H1 (cell line): ENCODE measurements around the gene NEO1.

Experiments
- ATF3 ChIP-seq: IDR thresholded peaks from 2 replicates; pipeline ENCODE4 v1.6.1; 2011; ENCODE audit warnings: low read depth, mild to moderate bottlenecking, low read length; ENCODE audit not compliant: insufficient read depth
- CHD1 ChIP-seq: IDR thresholded peaks from 2 replicates; pipeline ENCODE4 v1.6.1; 2012; ENCODE audit warnings: low read depth, low read length, improper control_type of control experiment
- EZH2 ChIP-seq: fragments of 200-600 bp; sonication (generic); IDR thresholded peaks from 2 replicates; pipeline ENCODE4 v1.7.1; 2012; ENCODE audit warnings: low read depth, mild to moderate bottlenecking, moderate library complexity, low read length, inconsistent platforms; ENCODE audit not compliant: severe bottlenecking
- KDM1A ChIP-seq: fragments of 200-600, 300-600 bp; sonication (generic); IDR thresholded peaks from 2 replicates; pipeline ENCODE4 v1.7.1; 2016; ENCODE audit warnings: mild to moderate bottlenecking, low read length, borderline replicate concordance
- PHF8 ChIP-seq: fragments of 200-600 bp; sonication (generic); conservative IDR thresholded peaks from 2 replicates; pipeline ENCODE4 v1.7.1; 2012; ENCODE audit warnings: low read depth, mild to moderate bottlenecking, inconsistent platforms, low read length, moderate library complexity
- POLR2A ChIP-seq, 2 experiments: IDR thresholded peaks; 1 replicate in 1 of 2; 2 replicates in 1 of 2; pipeline ENCODE4 v1.6.1; 2011; ENCODE audit warnings: low read depth in 2 of 2, low read length in 2 of 2, mild to moderate bottlenecking in 2 of 2; ENCODE audit errors: control extremely low read depth in 1 of 2
- POLR2AphosphoS5 ChIP-seq: IDR thresholded peaks from 2 replicates; pipeline ENCODE4 v1.6.1; 2011; ENCODE audit warnings: low read depth, low read length
- TAF1 ChIP-seq: IDR thresholded peaks from 2 replicates; pipeline ENCODE4 v1.6.1; 2011; ENCODE audit warnings: mild to moderate bottlenecking, low read depth, low read length
- USF2 ChIP-seq: IDR thresholded peaks from 2 replicates; pipeline ENCODE4 v1.6.1; 2011; ENCODE audit warnings: low read length, improper control_type of control experiment
- TF ChIP-seq, protein P1 (sequence below), 3 experiments: IDR thresholded peaks; 1 replicate in 2 of 3; 2 replicates in 1 of 3; pipeline versions ENCODE4 v1.5.1 to v1.6.1; 2011; ENCODE audit warnings: low read length in 3 of 3, mild to moderate bottlenecking in 3 of 3, inconsistent platforms in 2 of 3, low read depth in 1 of 3, moderate library complexity in 1 of 3; ENCODE audit not compliant: insufficient read depth in 1 of 3; ENCODE audit errors: control extremely low read depth in 1 of 3
- TF ChIP-seq, protein P2 (sequence below): IDR thresholded peaks from 2 replicates; pipeline ENCODE4 v1.6.1; 2012; ENCODE audit warnings: low read length, inconsistent platforms

- TF ChIP-seq POLR2A (IDR thresholded peaks at IDR 0.05; ENCODE audit: control extremely low read depth in 1 of 2, low read depth in 2 of 2, low read length in 2 of 2): no peak
- TF ChIP-seq, protein P1, sequence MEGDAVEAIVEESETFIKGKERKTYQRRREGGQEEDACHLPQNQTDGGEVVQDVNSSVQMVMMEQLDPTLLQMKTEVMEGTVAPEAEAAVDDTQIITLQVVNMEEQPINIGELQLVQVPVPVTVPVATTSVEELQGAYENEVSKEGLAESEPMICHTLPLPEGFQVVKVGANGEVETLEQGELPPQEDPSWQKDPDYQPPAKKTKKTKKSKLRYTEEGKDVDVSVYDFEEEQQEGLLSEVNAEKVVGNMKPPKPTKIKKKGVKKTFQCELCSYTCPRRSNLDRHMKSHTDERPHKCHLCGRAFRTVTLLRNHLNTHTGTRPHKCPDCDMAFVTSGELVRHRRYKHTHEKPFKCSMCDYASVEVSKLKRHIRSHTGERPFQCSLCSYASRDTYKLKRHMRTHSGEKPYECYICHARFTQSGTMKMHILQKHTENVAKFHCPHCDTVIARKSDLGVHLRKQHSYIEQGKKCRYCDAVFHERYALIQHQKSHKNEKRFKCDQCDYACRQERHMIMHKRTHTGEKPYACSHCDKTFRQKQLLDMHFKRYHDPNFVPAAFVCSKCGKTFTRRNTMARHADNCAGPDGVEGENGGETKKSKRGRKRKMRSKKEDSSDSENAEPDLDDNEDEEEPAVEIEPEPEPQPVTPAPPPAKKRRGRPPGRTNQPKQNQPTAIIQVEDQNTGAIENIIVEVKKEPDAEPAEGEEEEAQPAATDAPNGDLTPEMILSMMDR (IDR thresholded peaks at IDR 0.05; ENCODE audit: control extremely low read depth in 1 of 3, insufficient read depth in 1 of 3, low read depth in 1 of 3, low read length in 3 of 3): no peak
- no peak for TF ChIP-seq EZH2
- TF ChIP-seq TAF1: no peak
- TF ChIP-seq, protein P2, sequence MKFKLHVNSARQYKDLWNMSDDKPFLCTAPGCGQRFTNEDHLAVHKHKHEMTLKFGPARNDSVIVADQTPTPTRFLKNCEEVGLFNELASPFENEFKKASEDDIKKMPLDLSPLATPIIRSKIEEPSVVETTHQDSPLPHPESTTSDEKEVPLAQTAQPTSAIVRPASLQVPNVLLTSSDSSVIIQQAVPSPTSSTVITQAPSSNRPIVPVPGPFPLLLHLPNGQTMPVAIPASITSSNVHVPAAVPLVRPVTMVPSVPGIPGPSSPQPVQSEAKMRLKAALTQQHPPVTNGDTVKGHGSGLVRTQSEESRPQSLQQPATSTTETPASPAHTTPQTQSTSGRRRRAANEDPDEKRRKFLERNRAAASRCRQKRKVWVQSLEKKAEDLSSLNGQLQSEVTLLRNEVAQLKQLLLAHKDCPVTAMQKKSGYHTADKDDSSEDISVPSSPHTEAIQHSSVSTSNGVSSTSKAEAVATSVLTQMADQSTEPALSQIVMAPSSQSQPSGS: no peak
- TF ChIP-seq USF2: no peak
- TF ChIP-seq CHD1: no peak
- no peak for TF ChIP-seq POLR2AphosphoS5
- no peak for TF ChIP-seq KDM1A
- TF ChIP-seq ATF3: no peak
- TF ChIP-seq PHF8: no peak
These were observed 282.8 kb downstream of the NEO1 start for GRCh38 chr15:73335026-73335425.
